Posterior vena cava (tissue), 2 donors: ENCODE measurements around the gene PCAT6. TPM values are rescaled to one million over a fixed set of nuclear protein-coding genes. Genes with fewer than 3 reads are reported as not detected.
A peak's percentile ranks its signal among the peaks of the same experiment; 100 is the strongest.

Experiments used
- DNase-seq: peaks from one replicate; pipeline ENCODE4 v3.0.0-alpha.2; 2020; ENCODE audit warnings: low spot score
- intact Hi-C, 2 donors: fragments of 100-400 bp; cut with DNase I; formaldehyde crosslinking; loops; one replicate each; pipeline versions ENCODE4 v1.14.1 to v1.14.2; 2022 to 2023
- total RNA-seq, 2 donors: library from RNA; stranded (reverse); fragmentation: NEBNext Ultra II Directional; extraction: Animal tissue kit (Norgen Biotek cat#: 25700); gene quantifications; one replicate each; pipeline ENCODE4 v1.2.1, GENCODE V29; 2021
- donor health status: DM: yes; HTN: yes; CAD: no.
- donor health status: DM: yes; HTN: yes; CAD: no.

PCAT6 gene
- total RNA-seq, 2 donors from 2014 or later, result 1.2 to 1.7 TPM

DNA sequence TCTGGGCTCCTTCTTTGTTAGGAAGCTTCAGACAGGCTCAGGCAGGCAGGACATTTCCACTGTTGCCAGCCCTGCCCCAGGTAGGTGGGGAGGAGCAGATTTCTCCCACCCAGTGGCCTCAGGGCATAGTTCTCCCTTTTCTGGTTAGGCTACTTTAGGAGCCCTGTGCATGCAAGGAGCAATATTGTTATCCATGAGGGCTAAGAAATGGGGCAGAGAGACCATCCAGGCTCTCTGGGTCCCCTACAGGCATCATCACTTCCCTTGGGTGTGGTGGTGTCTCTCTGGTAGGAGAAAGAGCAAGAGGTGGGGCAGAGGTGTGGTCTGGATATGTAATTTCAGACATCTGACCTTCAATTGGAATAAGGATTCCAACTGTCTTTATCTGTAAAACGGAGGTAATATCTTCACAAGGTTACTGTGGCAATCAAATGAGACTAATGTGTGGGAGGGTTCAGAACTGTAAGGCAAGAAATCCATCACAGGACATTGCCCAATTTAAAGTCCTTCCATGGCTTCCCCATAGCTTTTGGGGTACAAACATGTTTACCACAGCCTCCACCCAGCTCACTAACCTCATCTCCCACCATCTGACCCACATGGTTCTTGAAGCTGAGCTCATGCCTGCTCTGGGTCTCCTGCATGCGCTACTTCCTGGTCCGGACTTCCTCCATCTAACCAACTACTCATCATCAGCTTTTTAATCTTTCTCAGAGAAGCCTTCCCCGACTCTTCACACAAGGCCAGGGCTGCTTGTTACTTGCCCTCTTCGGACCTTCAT lies 26.1 kb downstream of the PCAT6 start:
- no peak for DNase-seq
- intact Hi-C loops, result no loop called here

DNA sequence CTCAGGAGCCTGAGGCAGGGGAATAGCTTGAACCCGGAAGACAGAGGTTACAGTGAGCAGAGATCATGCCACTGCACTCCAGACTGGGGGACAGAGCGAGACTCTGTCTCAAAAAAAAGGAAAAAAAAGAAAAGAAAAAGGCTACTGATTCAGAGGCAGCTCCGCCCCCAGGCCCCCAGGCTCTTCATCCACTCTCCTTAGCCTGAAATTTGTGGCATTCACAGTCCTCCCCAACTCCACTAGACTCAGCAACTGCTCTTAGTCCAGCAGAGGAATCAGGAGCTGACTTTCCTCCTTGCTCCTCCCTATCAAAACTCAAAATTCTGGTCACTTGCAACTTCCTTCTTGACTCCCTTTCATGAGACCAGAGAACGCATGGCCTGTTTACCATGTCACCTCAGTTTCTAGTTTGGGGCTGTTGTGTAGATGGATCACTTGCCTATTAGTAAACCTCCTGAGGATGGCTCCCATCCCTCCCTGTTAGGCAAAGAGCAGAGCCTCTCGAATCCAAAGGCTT lies 27.1 kb downstream of the PCAT6 start:
- intact Hi-C loops, result no loop called here
- DNase-seq, result no peak

DNA sequence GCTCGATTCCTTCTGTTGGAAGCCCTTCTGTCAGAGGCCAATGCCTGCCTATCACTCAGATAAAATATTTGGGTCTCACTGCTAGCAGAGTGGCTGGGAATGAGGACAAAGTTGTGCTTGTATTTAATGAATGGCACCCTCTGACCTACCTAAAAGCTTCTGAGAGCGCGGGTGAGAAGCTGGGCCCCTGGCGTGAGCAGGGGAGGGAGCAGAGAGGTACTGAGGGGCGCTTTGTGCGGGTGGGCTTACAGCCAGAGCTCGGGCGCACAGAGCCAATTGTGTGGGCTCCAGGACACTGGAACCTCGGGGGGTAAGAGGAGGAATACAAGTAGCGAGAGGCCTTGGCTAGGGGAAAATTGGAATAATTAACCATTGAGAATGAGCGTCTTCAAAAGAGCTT lies 32.3 kb downstream of the PCAT6 start:
- no peak for DNase-seq
- intact Hi-C loops, result no loop called here

DNA sequence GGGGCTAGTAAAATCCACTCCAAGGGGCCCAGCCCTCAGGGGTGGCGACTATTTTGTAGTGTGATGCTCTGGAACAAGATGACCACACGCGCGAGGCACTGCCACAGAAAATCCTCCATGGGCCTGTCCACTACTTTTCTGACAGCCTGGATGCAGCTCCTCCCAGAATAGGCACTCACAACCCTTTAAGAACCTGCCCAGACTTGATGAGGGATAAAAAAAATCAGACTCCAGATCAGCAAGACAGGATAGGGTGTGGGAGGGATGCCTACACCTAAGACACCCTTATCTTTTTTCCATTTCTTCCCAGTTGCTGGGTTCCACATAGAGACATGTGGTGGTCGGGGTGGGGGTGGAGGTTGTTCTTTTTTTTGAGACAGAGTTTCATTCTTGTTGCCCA lies 33.5 kb downstream of the PCAT6 start:
- DNase-seq, result no peak
- intact Hi-C loops, result no loop called here

DNA sequence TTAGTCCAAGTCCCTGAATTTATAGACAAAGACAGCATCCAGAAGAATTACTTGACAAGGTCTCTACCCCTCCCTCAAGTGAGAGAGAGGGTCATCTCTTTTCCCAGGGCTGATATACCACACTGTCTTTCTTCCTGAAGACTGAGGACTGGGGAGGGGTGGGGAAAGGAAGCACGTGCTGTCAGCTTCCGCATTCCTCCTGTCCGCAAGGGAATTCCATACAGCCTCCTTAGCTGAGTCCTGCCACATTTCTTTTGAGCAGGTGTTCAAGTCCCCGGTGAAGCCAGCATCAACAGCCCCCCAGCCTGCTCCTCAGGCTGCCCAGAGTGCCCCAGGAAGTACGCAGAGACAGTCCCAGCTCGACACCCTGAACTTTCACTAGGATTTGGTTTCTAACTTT lies 34.2 kb downstream of the PCAT6 start:
- intact Hi-C loops, result no loop called here
- DNase-seq, result no peak

DNA sequence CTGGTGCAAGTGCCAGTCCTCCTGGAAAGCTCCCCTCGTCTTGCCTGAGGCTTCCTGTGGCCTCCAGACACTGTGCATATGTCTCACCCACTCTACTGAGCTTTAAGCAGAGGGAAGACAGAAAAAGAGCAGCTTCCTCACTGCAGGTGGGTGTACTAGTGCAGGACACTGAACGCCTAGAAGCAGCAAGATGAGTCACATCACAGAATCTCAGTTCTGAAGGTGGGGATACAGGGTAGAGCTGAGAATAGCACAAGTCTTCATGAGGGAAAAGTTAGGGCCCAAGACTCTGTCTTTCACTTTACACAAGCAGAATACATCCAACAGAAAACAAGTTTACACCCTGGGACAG lies 37.4 kb downstream of the PCAT6 start:
- no peak for DNase-seq
- intact Hi-C loops, result no loop called here

DNA sequence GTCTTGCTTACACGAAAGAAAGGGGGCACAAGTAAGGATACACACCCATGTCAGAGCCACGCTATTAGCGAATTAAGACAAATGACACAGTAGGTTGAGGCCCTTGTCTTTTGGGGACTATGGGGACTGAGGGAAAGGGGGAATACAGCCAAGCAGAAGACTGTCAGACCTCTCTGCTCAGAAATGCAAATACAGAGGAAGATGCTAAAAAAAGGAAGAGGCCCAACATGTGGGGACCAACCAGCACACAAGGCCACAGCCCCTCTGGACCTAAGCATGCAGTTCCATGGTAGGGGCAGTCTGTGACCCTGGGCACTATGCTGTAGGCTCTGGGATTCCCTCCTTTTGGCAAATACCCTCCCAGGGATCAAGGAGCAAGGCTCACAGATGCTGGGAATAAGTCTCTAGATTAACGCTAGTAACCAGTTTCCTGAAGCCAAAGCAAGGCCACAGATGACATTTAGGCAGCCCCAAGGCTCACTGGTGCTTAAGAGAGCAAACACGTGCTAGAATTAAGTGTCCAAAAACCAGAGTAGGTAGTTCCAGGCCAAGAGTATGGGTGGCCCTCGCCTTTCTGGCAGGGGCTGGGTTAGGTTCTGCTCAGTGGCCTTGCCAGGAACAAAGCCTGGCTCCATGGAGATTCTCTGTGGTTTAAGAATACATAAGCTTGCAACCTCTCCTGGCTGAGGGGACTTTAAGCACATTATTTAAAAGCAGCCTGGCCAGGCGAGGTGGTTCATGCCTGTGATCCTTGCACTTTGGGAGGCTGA lies 40.0 kb downstream of the PCAT6 start:
- intact Hi-C loops, result no loop called here
- DNase-seq, result peak; percentile 83

DNA sequence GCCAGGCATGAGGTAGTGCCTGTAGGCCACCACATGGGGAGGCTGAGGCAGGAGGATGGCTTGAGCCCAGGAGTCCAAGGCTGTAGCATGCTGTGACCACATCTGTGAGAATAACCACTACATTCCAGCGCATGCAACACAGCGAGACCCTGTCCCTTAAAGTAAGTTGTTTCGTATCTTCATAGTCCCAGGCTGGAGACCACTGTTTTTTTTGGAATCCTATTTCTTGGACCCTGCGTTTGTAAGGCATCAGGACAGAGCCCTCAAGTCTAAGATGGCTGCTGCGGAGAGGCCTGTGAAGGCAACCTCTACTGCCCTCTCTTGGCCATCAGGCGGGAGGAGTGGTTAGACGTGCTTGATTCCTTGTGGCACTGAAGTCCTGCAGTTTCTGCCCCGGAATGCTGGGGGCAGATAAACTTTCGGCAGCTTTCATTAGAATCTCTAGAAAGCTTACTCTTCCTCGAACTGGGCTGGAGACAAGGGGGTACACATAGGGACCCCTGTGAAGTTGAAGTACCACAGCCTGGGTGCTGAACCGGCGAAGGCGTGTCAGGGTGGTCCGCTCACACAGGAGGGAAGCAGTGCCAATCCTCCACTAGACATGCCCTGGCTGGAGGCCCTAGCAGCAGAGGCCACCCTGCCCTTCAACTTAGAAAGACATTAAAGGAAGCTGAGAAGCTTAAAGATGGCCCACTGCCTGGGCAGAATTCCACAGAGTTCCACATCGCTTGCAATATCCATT lies 41.6 kb downstream of the PCAT6 start:
- intact Hi-C loops, result no loop called here
- DNase-seq, result no peak

DNA sequence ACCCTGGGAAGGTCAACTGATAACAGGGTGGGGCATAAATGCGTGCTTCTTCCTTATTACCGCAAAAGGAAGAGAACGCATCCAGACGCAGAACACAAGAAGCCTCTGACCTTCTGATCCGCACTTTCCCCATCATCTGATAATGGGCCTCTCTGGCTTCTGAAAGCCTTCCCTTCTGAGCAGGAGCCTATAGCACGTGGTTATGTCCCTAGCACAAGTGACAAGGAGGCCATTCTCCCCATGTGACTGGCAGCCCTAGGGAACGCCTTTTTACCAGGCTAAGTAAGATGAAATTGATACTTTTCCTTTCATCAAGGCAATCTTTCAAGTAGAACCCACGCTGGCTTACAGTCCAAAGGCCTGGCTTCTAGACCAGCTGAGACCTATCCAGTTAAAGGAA lies 44.0 kb downstream of the PCAT6 start:
- DNase-seq, result no peak
- intact Hi-C loops, result no loop called here

DNA sequence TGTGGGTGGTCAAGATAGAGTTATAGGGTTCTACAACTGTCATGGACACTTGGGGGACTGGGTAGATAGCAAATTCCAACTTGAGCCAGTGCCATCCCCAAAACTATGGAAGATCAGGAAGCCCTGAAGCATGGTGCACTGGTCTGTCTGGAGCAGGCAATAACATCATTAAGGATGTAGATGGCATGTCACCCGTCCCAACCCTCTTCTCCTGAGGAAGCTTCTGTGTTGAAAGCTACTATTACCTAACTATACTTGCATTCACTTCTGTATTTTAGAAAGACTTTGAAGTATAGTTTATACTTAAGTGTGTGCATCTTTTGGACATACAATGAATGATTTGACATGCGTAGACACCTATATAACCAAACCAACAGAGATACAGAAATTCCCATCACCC lies 45.3 kb downstream of the PCAT6 start:
- intact Hi-C loops, result no loop called here
- no peak for DNase-seq

DNA sequence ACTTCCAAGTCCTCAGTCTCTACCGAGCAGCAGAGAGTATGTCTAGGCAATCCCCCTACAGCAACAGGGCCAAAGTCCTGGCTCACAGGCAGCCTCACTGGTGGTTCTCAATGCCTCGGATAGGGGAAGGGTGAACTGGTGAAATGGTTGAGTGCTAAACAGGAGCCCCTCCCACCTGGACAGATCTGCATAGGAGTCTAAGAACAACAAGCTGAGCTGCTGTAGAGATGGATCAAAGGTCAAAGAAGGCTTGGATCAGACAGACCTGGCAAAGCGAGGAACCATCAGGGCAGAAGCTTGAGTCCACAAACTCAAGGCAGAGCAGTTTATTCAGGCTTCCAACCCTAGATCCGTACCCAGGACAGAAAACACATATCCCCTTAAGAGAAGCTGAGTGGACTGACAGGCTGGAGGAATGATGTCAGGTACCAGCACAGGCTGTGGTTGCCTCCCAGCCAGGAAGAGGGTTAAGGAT lies 46.4 kb downstream of the PCAT6 start:
- no peak for DNase-seq
- intact Hi-C loops, result no loop called here

DNA sequence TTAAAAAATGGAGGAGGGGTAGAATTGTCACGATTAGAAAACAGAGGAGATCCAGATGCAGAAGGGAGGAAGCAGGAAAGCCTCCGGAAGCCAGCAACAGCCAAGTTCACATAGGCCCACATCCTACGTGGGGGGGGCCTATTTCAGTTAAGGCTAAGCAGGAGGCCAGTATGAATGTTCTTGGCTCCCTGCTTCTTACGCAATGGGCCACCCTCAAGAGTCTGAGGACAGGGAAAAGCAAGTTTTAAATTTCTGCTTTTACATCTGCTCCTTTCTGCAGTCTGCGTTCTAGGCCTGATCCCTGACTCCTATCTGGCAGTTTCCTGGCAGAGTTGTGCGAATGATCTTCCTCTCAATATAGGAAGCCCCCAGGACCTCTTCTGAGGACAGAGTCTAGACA lies 47.6 kb downstream of the PCAT6 start:
- intact Hi-C loops, result no loop called here
- DNase-seq, result no peak

DNA sequence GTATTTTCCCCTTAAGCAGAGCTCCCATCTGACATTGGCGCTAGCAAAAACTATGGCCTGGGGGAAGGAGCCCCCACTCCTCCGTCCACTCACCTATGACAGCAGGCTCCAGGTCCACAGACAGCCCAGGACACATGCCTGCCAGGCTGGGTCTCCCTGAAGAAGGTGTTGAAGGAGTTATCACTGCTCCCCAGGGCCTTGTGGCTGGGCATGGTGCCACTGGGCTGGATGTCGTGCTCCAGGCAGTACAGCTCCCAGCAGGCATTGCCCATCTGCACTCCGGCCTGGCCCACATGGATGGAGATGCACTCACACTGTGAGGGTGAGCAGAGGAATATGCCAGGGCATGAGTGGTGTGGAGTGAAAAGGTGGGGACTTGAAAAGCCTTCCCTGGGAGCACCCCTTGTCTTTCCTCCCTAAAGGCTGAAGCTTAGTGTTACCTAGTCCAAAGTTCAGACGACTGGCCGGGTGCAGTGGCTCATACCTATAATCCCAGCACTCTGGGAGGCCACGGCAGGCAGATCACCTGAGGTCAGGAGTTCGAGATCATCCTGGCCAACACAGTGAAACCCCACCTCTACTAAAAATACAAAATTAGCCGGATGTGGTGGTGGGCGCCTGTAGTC lies 48.1 kb downstream of the PCAT6 start:
- DNase-seq, result peak; percentile 84
- intact Hi-C loops, result no loop called here

DNA sequence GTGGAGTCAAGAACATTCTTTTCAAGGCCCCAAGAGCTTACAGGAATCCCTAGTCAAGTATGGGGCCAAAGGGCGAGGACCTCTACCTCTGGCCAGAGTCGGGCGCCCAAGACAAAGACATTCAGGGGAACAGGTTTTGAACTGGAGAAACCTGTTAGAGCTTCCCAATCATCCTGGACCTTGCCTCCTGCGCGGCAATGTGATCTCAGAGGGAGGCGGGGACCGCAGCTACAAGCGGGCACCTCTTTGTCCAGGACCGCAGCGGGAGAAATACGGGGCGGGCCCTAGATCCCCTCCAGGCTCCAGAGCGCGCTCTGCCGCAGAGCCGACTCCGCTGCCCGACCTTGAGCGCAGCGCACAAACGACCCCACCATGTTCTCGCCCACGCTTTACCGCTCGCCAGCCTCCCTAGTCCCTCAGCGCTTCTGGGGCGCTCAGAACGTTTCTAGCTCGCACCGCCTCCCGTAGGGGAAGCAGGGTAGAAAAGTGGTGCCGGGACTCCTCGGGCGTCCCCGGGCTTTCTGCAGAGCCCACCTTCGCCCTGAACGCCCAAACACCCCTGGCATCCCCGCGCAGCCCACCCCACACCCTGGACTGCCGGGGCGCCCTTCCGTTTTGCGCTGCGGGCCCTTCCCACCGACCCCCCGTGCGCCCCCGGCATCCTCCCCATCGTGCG lies 50.1 kb downstream of the PCAT6 start:
- no peak for DNase-seq

More for the DNA sequence above, 50.1 kb downstream of the PCAT6 start:
- intact Hi-C loops, result no loop called here

Other genes with a start within 250 kb of the PCAT6 start
- gene SYT2, start 100.5 kb upstream of the PCAT6 start, total RNA-seq, result not detected
- 10 to 100 TPM; 33.6 to 36.8 TPM for gene KDM5B, start 2.5 kb upstream of the PCAT6 start, total RNA-seq
- gene RABIF, start 78.2 kb downstream of the PCAT6 start, total RNA-seq, result 1 to 10 TPM; 7.9 to 8.9 TPM
- gene KLHL12, start 116.3 kb downstream of the PCAT6 start, total RNA-seq, result 10 to 100 TPM; 16.9 to 17.3 TPM
- 10 to 100 TPM; 53.4 to 62.5 TPM for gene ADIPOR1, start 147.4 kb downstream of the PCAT6 start, total RNA-seq
- gene CYB5R1, start 156.3 kb downstream of the PCAT6 start, total RNA-seq, result 10 to 100 TPM; 42.1 to 45.8 TPM
- gene TMEM183A, start 196.4 kb downstream of the PCAT6 start, total RNA-seq, result 10 to 100 TPM; 40.8 to 43.5 TPM
- gene PPFIA4, start 215.5 kb downstream of the PCAT6 start, total RNA-seq, result 1 to 10 TPM; 2.0 to 3.1 TPM